HUES6 (cell line): ENCODE measurements around the gene SLC48A1.

ENCODE experiments used
- H3K27ac ChIP-seq: 2 replicates; pipeline ENCODE4 v1.7.0; 2013; ENCODE audit warnings: low read depth, mild to moderate bottlenecking, low read length, inconsistent platforms
- H3K27me3 ChIP-seq: 2 replicates; pipeline ENCODE4 v1.6.1; 2013; ENCODE audit warnings: low read length; ENCODE audit not compliant: control insufficient read depth, insufficient read depth
- H3K36me3 ChIP-seq: 2 replicates; pipeline ENCODE4 v1.6.1; 2013; ENCODE audit warnings: low read length; ENCODE audit not compliant: control insufficient read depth, insufficient read depth
- H3K4me1 ChIP-seq: 2 replicates; pipeline ENCODE4 v1.6.1; 2013; ENCODE audit warnings: low read length; ENCODE audit not compliant: control insufficient read depth, insufficient read depth
- H3K4me3 ChIP-seq: 2 replicates; pipeline ENCODE4 v1.5.1; 2013; ENCODE audit warnings: low read depth, low read length
- H3K9ac ChIP-seq: one replicate; pipeline ENCODE4 v1.6.1; 2013; ENCODE audit warnings: mild to moderate bottlenecking, low read length
- H3K9me3 ChIP-seq: 2 replicates; pipeline ENCODE4 v1.6.1; 2013; ENCODE audit warnings: low read depth, low read length; ENCODE audit not compliant: control insufficient read depth, insufficient read depth

SLC48A1 gene

GRCh38 chr12:47817272-47818006, 44.4 kb downstream of the SLC48A1 start:
- Histone ChIP-seq H3K27ac (peak overlapping the region; percentile 48), H3K4me1 (peaks cover 70% of the 10 kb centered on the region), H3K27me3 (no peaks in the 10 kb centered on the region), H3K4me3 (peak overlapping the region; percentile 90; the same call in 1 of the 2 replicates), H3K36me3 (peaks cover 9% of the 10 kb centered on the region; the same call in 1 of the 2 replicates), H3K9me3 (no peaks in the 10 kb centered on the region), H3K9ac (peak overlapping the region; percentile 47)

DNA sequence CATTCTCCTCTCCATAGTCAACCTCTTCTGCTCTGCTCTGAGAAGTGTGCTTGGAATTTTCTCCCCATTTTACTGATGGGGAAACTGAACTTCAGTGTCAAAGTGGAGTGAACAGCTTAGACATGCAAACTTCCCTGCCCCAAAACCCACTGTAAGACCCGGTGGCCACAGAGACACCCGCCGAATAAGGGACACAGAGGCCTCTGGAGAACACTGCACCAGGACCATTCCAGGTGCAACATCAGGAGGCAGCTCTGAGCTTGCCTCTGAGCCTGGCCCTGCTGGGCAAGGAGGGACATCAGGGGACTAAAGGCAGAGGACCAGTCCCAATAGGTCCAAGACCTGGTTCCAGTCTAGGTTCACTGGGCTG, 45.0 kb downstream of the SLC48A1 start:
- Histone ChIP-seq H3K27me3 (no peaks in the 10 kb centered on the region), H3K4me1 (peaks cover 70% of the 10 kb centered on the region), H3K27ac (no peak overlapping the region), H3K9me3 (no peaks in the 10 kb centered on the region), H3K9ac (no peak overlapping the region), H3K4me3 (peak overlapping the region; percentile 90; the same call in 1 of the 2 replicates), H3K36me3 (peaks cover 9% of the 10 kb centered on the region; the same call in 1 of the 2 replicates)

DNA sequence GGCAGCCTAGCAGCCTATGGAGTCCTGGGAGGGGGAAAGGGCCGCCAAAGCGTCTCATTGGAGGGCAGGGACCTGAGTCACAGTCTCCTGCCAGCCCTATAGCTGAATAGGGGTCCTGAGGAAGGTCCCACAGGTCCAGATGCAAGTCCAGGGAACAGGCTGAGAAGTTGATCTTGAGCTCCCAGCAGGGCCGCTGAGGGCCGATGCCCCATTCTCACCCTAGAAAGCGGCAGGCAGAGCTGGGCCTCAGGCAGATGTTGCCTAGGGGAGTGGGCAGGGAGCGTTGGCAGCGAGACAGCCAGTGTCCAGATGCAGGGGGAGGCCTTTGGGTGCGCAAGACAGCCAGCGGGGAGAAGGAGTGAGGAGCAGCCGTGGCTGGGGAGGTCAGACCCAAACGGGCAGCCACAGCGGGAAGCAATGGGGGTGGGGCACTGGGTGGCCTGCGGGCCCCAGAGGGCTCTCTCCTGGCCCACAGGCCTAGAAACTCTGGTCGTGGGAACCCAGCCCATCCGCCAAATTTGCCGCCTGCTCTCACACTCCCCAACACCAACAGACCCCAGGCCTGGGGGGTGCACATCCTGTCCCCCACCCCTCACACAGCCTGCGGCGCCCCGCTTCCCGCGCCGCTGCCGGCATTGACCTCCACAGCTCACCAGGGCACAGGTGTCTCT, 45.6 kb downstream of the SLC48A1 start:
- Histone ChIP-seq H3K4me3 (peak overlapping the region; percentile 90), H3K27ac (peak overlapping the region; percentile 64; the same call in 1 of the 2 replicates), H3K36me3 (peaks cover 9% of the 10 kb centered on the region; the same call in 1 of the 2 replicates)

DNA sequence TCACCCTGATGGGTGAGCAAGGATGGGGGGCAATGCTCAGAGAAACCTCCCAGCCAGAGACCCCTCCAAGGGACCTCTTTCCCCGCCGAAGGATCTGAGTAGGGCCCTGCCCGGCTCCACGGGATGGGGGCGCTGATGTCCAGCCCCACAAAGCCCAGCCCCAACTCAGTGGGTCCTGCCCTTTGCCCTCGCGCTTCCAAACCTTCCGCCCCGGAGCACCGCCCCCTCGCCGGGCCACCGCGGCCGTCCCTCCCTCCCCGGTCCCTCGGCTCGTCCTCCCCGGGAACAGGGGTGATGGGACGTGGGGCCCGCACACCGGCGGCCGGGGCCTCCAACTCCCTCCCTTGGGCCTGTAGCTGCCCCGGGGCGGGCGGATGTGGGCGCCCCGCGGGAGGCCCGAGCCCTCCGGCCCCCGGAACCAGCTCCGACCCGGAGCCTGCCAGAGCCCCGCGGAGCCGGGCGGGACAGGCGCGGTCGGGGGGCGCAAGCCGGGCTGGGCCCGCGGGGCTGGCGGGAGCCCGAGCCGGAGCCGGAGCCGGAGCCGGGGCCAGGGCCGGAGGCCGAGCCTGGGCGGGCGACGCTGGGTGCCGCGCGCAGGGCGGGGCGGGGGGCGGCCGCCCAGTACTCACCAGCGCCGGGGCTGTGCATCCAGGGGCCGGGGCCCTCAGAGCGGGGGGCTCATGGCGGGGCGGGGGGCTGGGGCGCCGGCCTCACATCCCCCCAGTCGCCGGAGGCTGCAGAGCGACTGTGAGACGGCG, 46.3 kb downstream of the SLC48A1 start:
- Histone ChIP-seq H3K4me3 (peak overlapping the region; percentile 90), H3K9me3 (no peaks in the 10 kb centered on the region), H3K9ac (peak overlapping the region; percentile 72), H3K4me1 (peaks cover 60% of the 10 kb centered on the region), H3K27ac (peak overlapping the region; percentile 64; the same call in 1 of the 2 replicates), H3K27me3 (no peaks in the 10 kb centered on the region), H3K36me3 (peaks cover 9% of the 10 kb centered on the region; the same call in 1 of the 2 replicates)

More for the DNA sequence above, 45.6 kb downstream of the SLC48A1 start:
- Histone ChIP-seq H3K4me1 (peaks cover 65% of the 10 kb centered on the region), H3K9me3 (no peaks in the 10 kb centered on the region), H3K27me3 (no peaks in the 10 kb centered on the region), H3K9ac (peak overlapping the region; percentile 72)

GRCh38 chr12:47819896-47820630, 47.0 kb downstream of the SLC48A1 start, which contains the start of gene HDAC7:
Gene HDAC7, minus strand, starts transcription at chr12:47819903. Its CDS starts 118 bp downstream, at chr12:47819785.
- peak within 1 kb of the TSS; percentile 96 for H3K9ac ChIP-seq
- no peaks in the 10 kb centered on the region for H3K9me3 ChIP-seq
- peaks cover 2% of the 10 kb centered on the region; the same call in 1 of the 2 replicates for H3K36me3 ChIP-seq
- H3K27ac ChIP-seq, result peak within 1 kb of the TSS; percentile 92
- H3K4me3 ChIP-seq, result peak within 1 kb of the TSS; percentile 90
- peaks cover 60% of the 10 kb centered on the region for H3K4me1 ChIP-seq
- H3K27me3 ChIP-seq, result no peaks in the 10 kb centered on the region

- Histone ChIP-seq H3K4me3 (peak overlapping the region; percentile 90), H3K9me3 (no peaks in the 10 kb centered on the region), H3K36me3 (no peaks in the 10 kb centered on the region), H3K27ac (peak overlapping the region; percentile 92), H3K4me1 (peaks cover 62% of the 10 kb centered on the region), H3K9ac (peak overlapping the region; percentile 96), H3K27me3 (no peaks in the 10 kb centered on the region)
Observed at GRCh38 chr12:47820631-47821345, 47.8 kb downstream of the SLC48A1 start.

DNA sequence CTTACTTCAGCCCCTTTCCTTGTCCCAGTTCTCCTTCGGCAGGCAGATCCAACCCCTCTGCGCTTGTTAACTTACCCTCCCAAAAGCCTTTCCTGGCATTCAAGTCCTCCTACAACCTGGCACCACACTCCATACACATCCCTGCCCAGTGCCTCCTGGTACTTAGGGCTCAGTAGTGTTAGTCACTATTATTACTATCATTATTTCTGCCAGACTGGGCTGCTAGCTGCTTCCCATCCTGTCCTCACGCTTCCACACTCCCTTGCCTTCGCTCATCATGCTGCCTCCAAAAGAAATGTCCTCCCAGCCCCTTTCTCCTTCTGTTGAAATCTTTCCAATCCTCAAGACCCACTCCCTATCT, 48.3 kb downstream of the SLC48A1 start:
- Histone ChIP-seq H3K9me3 (no peaks in the 10 kb centered on the region), H3K36me3 (no peaks in the 10 kb centered on the region), H3K4me1 (peaks cover 58% of the 10 kb centered on the region), H3K27me3 (no peaks in the 10 kb centered on the region), H3K27ac (peak overlapping the region; percentile 92), H3K4me3 (peak overlapping the region; percentile 90; the same call in 1 of the 2 replicates), H3K9ac (peak overlapping the region; percentile 85)

GRCh38 chr12:47822401-47822800, 49.4 kb downstream of the SLC48A1 start:
- Histone ChIP-seq H3K36me3 (no peaks in the 10 kb centered on the region), H3K4me3 (no peak overlapping the region), H3K9ac (no peak overlapping the region), H3K4me1 (peaks cover 49% of the 10 kb centered on the region), H3K27me3 (no peaks in the 10 kb centered on the region), H3K9me3 (no peaks in the 10 kb centered on the region), H3K27ac (no peak overlapping the region)

GRCh38 chr12:47822863-47823262, 49.8 kb downstream of the SLC48A1 start:
- Histone ChIP-seq H3K9me3 (no peaks in the 10 kb centered on the region), H3K4me1 (peaks cover 44% of the 10 kb centered on the region), H3K36me3 (no peaks in the 10 kb centered on the region), H3K4me3 (no peak overlapping the region), H3K27me3 (no peaks in the 10 kb centered on the region), H3K9ac (no peak overlapping the region), H3K27ac (no peak overlapping the region)
